Measurements from ENCODE around the gene NAGK.

The NAGK gene

DNA sequence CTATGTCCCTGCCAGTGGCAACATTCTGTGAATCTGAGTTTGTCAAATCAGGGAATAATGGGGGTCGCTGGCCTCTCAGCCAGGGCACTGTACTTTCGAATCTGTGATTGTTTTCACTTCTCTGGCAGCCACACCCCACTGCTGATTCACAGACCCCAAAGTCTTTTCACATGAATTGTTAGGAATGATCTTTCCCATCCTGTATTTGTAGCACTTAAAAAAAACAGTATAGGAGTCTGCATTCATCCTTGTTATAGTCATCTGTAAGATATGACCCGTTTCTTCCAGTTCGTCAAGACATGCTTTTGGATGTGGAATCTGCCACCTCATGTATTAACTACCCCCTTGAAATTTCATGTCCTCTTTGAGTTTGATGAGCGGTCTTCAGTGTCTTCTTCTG lies 928 bp downstream of the NAGK start:
- no peak for ATAC-seq
- TF ChIP-seq ARNTL (CRISPR knock-in tag; IDR thresholded peaks at IDR 0.05; ENCODE audit: borderline replicate concordance, low read depth) (no peak), ZNF8 (CRISPR knock-in tag; IDR thresholded peaks at IDR 0.05) (no peak)

DNA sequence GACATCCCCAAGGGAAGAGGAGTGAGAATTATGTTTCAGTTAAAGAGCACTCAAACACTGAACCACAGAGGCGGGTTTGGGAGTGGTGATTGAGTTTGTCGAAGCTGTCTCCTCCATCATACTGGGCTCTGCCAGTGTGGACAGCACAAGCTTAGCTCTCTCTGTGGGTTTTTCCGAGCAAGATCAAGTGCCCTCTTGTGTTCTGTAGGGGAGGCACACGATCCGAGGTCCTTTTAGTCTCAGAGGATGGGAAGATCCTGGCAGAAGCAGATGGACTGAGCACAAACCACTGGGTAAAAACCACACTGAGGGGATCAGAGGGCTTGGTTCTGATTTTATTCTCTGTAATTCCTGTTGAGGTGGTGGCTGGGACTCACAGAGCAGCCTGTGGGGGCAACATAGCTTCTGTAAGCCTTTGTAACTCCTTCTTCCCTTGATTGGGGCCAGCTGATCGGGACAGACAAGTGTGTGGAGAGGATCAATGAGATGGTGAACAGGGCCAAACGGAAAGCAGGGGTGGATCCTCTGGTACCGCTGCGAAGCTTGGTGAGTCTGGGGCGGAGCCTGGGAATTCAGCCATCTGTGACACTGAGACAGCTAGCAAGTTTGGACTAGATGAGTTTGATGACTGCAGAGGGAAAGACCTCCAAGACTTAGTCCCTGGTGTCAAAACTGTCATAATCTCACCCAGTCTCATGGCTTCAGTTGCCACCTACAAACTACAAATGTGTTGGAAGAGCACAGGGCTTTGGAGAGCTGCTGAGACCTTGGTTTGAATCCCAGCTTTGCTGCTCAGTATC lies 2.0 kb downstream of the NAGK start:
- no peak for TF ChIP-seq SNAI2 (CRISPR knock-in tag; IDR thresholded peaks at IDR 0.05)
- no peak for TF ChIP-seq ZFP30 (CRISPR knock-in tag; IDR thresholded peaks at IDR 0.05)
- no peak for TF ChIP-seq GLIS3 (CRISPR knock-in tag; IDR thresholded peaks at IDR 0.05)
- no peak for TF ChIP-seq ARNTL (CRISPR knock-in tag; IDR thresholded peaks at IDR 0.05; ENCODE audit: borderline replicate concordance, low read depth)
- no peak for TF ChIP-seq ZC3H10 (CRISPR knock-in tag; IDR thresholded peaks at IDR 0.05)

GRCh38 chr2:71071681-71072398 lies 3.4 kb downstream of the NAGK start:
- ATAC-seq = no peak
- no peak for TF ChIP-seq ZFP3 (CRISPR knock-in tag; IDR thresholded peaks at IDR 0.05)
- TF ChIP-seq PPARA (CRISPR knock-in tag; IDR thresholded peaks at IDR 0.05; ENCODE audit: borderline replicate concordance) = no peak
- no peak for TF ChIP-seq ZNF8 (CRISPR knock-in tag; IDR thresholded peaks at IDR 0.05)
- TF ChIP-seq, protein P1, sequence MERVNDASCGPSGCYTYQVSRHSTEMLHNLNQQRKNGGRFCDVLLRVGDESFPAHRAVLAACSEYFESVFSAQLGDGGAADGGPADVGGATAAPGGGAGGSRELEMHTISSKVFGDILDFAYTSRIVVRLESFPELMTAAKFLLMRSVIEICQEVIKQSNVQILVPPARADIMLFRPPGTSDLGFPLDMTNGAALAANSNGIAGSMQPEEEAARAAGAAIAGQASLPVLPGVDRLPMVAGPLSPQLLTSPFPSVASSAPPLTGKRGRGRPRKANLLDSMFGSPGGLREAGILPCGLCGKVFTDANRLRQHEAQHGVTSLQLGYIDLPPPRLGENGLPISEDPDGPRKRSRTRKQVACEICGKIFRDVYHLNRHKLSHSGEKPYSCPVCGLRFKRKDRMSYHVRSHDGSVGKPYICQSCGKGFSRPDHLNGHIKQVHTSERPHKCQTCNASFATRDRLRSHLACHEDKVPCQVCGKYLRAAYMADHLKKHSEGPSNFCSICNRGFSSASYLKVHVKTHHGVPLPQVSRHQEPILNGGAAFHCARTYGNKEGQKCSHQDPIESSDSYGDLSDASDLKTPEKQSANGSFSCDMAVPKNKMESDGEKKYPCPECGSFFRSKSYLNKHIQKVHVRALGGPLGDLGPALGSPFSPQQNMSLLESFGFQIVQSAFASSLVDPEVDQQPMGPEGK (CRISPR knock-in tag; IDR thresholded peaks at IDR 0.05; ENCODE audit: borderline replicate concordance) = no peak
- TF ChIP-seq OSR1 (CRISPR knock-in tag; IDR thresholded peaks at IDR 0.05) = no peak
- TF ChIP-seq, protein P2, sequence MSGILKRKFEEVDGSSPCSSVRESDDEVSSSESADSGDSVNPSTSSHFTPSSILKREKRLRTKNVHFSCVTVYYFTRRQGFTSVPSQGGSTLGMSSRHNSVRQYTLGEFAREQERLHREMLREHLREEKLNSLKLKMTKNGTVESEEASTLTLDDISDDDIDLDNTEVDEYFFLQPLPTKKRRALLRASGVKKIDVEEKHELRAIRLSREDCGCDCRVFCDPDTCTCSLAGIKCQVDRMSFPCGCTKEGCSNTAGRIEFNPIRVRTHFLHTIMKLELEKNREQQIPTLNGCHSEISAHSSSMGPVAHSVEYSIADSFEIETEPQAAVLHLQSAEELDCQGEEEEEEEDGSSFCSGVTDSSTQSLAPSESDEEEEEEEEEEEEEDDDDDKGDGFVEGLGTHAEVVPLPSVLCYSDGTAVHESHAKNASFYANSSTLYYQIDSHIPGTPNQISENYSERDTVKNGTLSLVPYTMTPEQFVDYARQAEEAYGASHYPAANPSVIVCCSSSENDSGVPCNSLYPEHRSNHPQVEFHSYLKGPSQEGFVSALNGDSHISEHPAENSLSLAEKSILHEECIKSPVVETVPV (CRISPR knock-in tag; IDR thresholded peaks at IDR 0.05) = no peak
- TF ChIP-seq RARB (CRISPR knock-in tag; IDR thresholded peaks at IDR 0.05) = no peak
- TF ChIP-seq, protein P3, sequence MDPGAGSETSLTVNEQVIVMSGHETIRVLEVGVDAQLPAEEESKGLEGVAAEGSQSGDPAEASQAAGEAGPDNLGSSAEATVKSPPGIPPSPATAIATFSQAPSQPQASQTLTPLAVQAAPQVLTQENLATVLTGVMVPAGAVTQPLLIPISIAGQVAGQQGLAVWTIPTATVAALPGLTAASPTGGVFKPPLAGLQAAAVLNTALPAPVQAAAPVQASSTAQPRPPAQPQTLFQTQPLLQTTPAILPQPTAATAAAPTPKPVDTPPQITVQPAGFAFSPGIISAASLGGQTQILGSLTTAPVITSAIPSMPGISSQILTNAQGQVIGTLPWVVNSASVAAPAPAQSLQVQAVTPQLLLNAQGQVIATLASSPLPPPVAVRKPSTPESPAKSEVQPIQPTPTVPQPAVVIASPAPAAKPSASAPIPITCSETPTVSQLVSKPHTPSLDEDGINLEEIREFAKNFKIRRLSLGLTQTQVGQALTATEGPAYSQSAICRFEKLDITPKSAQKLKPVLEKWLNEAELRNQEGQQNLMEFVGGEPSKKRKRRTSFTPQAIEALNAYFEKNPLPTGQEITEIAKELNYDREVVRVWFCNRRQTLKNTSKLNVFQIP (CRISPR knock-in tag; IDR thresholded peaks at IDR 0.05; ENCODE audit: borderline replicate concordance, low read depth) = no peak
- no peak for TF ChIP-seq ZNF70 (CRISPR knock-in tag; IDR thresholded peaks at IDR 0.05)
- no peak for TF ChIP-seq SNAI2 (CRISPR knock-in tag; IDR thresholded peaks at IDR 0.05)

More for the DNA sequence above, 2.0 kb downstream of the NAGK start:
- no peak for ATAC-seq

DNA sequence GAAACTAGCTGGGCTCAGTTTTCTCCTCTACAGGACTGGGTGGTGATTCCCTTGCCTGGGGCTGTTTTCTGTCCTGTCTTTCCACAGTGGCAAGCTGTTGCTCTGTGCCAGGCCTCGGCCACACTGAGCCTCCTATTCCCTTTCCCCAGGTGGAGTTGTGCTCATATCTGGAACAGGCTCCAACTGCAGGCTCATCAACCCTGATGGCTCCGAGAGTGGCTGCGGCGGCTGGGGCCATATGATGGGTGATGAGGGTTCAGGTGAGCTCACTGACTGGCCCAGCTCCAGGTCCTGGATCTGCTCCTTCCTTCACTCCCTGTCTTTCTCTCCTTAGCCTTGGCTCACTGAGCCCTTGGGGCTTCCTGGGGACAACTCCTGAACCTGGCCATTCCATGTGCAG lies 4.0 kb downstream of the NAGK start:
- no peak for ATAC-seq

DNA sequence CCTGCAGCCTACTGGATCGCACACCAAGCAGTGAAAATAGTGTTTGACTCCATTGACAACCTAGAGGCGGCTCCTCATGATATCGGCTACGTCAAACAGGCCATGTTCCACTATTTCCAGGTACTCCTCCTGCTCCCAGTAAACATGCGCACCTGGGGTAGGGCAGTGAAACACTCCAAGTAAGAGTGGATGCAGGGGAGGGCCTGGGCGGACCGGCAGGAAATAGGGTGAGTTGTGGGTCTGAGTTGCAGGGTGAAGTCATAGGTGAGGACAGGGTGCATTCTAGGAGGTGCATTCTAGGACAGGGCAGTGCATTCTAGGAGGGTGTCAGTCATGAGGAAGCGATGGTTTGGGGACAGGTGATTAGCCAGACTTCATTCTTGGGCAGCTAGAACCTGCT lies 5.0 kb downstream of the NAGK start:
- TF ChIP-seq, protein P1 (CRISPR knock-in tag; IDR thresholded peaks at IDR 0.05; ENCODE audit: borderline replicate concordance) = no peak
- TF ChIP-seq CSDC2 (CRISPR knock-in tag; IDR thresholded peaks at IDR 0.05) (no peak), BACH2 (CRISPR knock-in tag; IDR thresholded peaks at IDR 0.05; ENCODE audit: borderline replicate concordance) (no peak), ESRRG (CRISPR knock-in tag; IDR thresholded peaks at IDR 0.05) (no peak), ZNF565 (CRISPR knock-in tag; conservative IDR thresholded peaks at IDR 0.05; ENCODE audit: low read depth) (no peak)

More for the DNA sequence above, 4.0 kb downstream of the NAGK start:
- no peak for TF ChIP-seq ZNF70 (CRISPR knock-in tag; IDR thresholded peaks at IDR 0.05)
- no peak for TF ChIP-seq ZNF565 (CRISPR knock-in tag; conservative IDR thresholded peaks at IDR 0.05; ENCODE audit: low read depth)
- TF ChIP-seq TCF4 (CRISPR knock-in tag; IDR thresholded peaks at IDR 0.05; ENCODE audit: borderline replicate concordance) = no peak
- no peak for TF ChIP-seq BACH2 (CRISPR knock-in tag; IDR thresholded peaks at IDR 0.05; ENCODE audit: borderline replicate concordance)
- TF ChIP-seq, protein P3 (CRISPR knock-in tag; IDR thresholded peaks at IDR 0.05; ENCODE audit: borderline replicate concordance, low read depth) = no peak

More for the DNA sequence above, 5.0 kb downstream of the NAGK start:
- ATAC-seq = no peak

All from SK-N-SH treated with all-trans-retinoic acid at 6 μM for 48 hours (cell line).